ENCODE data around the gene PKDCC. TPM values are rescaled to one million over a fixed set of nuclear protein-coding genes. Genes with fewer than 3 reads are reported as not detected.

Gene PKDCC, protein sequence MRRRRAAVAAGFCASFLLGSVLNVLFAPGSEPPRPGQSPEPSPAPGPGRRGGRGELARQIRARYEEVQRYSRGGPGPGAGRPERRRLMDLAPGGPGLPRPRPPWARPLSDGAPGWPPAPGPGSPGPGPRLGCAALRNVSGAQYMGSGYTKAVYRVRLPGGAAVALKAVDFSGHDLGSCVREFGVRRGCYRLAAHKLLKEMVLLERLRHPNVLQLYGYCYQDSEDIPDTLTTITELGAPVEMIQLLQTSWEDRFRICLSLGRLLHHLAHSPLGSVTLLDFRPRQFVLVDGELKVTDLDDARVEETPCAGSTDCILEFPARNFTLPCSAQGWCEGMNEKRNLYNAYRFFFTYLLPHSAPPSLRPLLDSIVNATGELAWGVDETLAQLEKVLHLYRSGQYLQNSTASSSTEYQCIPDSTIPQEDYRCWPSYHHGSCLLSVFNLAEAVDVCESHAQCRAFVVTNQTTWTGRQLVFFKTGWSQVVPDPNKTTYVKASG
- 0.28 and 0.34 TPM in 2 replicates for total RNA-seq

DNA sequence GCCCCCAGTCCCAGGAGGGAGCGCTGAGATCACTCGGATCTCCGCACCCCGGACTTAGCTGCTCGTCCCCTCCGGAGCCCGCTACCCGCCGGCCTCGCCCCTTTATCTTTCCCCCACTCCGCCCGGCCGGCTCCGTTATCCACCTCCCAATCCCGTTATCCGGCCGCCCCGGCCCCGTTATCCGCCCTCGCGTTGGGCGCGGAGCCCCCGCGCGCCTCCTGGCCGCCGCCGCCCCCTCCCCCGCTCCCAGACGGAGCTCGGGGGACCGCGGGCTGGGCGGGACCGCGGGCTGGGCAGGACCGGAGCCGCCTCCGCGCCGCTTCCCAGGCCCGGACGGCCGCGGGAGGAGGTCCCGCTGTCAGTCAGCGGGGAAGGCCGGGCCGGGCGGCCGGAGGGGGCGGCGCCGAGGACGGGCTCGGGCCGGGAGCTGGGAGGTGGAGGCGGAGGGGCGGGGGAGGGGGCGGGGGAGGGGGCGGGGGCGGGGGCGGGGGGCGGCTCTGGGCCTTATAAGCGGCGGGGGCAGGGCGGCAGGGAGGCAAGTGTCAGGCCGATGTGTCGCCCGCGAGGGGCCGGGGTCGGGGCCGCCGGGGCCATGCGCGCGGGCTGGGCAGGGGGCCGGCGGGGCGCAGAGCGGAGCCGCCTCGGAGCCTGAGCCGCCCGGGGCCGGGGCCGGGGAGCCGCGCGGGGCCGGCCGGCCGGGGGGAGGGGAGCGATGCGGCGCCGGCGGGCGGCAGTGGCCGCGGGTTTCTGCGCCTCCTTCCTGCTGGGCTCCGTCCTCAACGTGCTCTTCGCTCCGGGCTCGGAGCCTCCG, at the start of gene PKDCC:
Gene PKDCC, plus strand, starts transcription at position 534 of the 811 bp plus-strand sequence. Its CDS starts 179 bp downstream, at position 713.

Other genes starting within 250 kb of the PKDCC start
- 31.8 and 39.3 TPM in 2 replicates for gene EML4, start 121.3 kb downstream of the PKDCC start, total RNA-seq

Measured in nasal cavity respiratory epithelium epithelial cell of viscerocranial mucosa (primary cell).